Mesothelial cell of epicardium (in vitro differentiated cells): ENCODE measurements around the gene CAV1. TPM values are rescaled to one million over a fixed set of nuclear protein-coding genes. Genes with fewer than 3 reads are reported as not detected.
A peak's percentile ranks its signal among the peaks of the same experiment; 100 is the strongest.

Source experiments
- DNase-seq, 2 experiments: peaks; one replicate each; pipeline ENCODE4 v3.0.0; 2021; ENCODE audit warnings: low spot score in 2 of 2; ENCODE audit not compliant: unreplicated experiment in 2 of 2
- H3K27ac Mint-ChIP-seq: 2 replicates; pipeline ENCODE4 v1.8.0; 2021; ENCODE audit warnings: mixed read lengths
- H3K27me3 Mint-ChIP-seq: 2 replicates; pipeline ENCODE4 v1.8.0; 2021; ENCODE audit warnings: low read depth, mixed read lengths
- H3K36me3 Mint-ChIP-seq: 2 replicates; pipeline ENCODE4 v1.8.0; 2021; ENCODE audit warnings: mixed read lengths
- H3K4me1 Mint-ChIP-seq: 2 replicates; pipeline ENCODE4 v1.8.0; 2021; ENCODE audit warnings: mixed read lengths
- H3K4me3 Mint-ChIP-seq: 2 replicates; pipeline ENCODE4 v1.8.0; 2021; ENCODE audit warnings: mild to moderate bottlenecking, moderate library complexity, mixed read lengths
- H3K9me3 Mint-ChIP-seq: 2 replicates; pipeline ENCODE4 v1.8.0; 2021; ENCODE audit warnings: mixed read lengths
- CTCF ChIP-seq: fragments of 200-600 bp; sonication (generic); IDR thresholded peaks from one replicate; pipeline ENCODE4 v1.5.0; 2021; ENCODE audit warnings: antibody characterized with exemption; ENCODE audit not compliant: unreplicated experiment
- total RNA-seq: library from RNA; stranded (reverse); gene quantifications from 3 replicates; pipeline ENCODE4 v1.2.1, GENCODE V29; 2021

Gene CAV1
- total RNA-seq, 1 donor from 2014 or later, result 2.7 TPM

- no peaks in the 10 kb centered on the region for H3K27me3 Mint-ChIP-seq
- H3K4me3 Mint-ChIP-seq, result peak overlapping the region; percentile 83
- TF ChIP-seq CTCF, result no peak
- peaks cover 19% of the 10 kb centered on the region for H3K4me1 Mint-ChIP-seq
- peaks cover under 1% of the 10 kb centered on the region for H3K36me3 Mint-ChIP-seq
- peak overlapping the region; percentile 52 for H3K27ac Mint-ChIP-seq
- DNase-seq, result no peak
- H3K9me3 Mint-ChIP-seq, result peaks cover 8% of the 10 kb centered on the region
These were observed 24.6 kb upstream of the CAV1 start for GRCh38 chr7:116500078-116500853.

GRCh38 chr7:116501425-116502167, 23.2 kb upstream of the CAV1 start:
- Mint-ChIP-seq H3K9me3 (peaks cover 6% of the 10 kb centered on the region), H3K27ac (no peak overlapping the region), H3K27me3 (no peaks in the 10 kb centered on the region), H3K36me3 (peaks cover 6% of the 10 kb centered on the region), H3K4me3 (peak overlapping the region; percentile 2), H3K4me1 (peaks cover 19% of the 10 kb centered on the region)
- no peak for TF ChIP-seq CTCF
- DNase-seq, result no peak

DNA sequence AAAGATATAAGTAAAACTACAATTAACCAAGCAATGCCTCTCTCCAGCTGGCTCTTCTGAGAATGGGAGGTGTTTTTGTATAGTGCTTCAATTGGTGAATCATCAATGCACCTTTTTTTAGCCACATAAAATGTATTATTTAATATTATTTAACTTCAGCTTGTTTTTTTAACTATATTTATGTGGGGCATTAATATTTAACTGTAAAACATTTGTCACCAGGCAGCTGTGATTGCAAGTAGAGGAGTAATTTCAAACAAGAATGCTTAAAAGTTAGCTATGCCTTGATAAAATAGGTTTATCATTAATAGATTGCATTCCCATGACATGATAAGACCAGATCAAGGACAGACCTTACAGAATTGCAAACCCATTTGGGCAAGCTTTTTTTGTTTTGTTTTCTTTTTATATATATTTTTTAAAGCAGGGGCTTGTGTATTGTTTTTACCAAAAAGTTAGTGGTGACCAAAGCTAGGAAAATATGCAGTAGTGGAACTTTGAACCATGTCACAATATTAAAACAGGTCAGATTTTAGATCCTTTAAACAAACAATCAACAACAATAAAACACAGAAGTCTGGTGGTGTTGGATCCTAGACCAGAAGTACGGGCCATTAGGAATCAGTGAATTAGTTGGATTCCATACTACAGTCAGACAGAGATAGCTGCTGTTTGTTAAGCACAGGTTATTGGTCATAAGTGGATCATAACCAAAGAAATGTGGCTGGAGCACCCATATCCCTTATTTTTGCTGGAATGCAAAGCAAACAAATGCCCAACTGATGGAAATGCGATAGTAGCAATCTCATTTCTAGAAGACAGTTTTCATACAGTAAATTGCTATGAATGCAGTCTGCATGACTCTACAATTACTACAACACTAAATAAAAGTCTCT, 22.4 kb upstream of the CAV1 start:
- Mint-ChIP-seq H3K27ac (no peak overlapping the region), H3K4me1 (peaks cover 19% of the 10 kb centered on the region), H3K9me3 (no peaks in the 10 kb centered on the region), H3K27me3 (no peaks in the 10 kb centered on the region), H3K4me3 (no peak overlapping the region), H3K36me3 (peaks cover 6% of the 10 kb centered on the region)
- TF ChIP-seq CTCF, result no peak
- no peak for DNase-seq

DNA sequence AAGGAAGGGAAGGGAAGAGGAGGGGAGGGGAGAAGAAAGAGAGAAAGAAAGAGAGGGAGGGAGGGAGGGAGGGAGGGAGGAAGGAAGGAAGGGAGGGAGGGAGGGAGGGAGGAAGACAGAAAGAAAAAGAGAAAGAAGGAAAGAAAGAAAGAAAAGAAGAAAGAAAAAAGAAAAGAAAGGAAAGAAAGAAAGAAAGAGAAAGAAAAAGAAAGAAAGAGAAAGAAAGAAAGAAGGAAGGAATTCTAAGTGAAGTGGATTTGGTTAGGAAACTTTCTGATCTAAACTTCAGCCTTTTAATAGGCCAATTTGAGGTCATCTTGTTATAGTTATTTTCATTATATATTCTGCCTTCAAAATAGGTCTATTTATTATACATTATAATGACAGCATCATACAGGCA, 21.0 kb upstream of the CAV1 start:
- no peak overlapping the region for H3K27ac Mint-ChIP-seq
- no peak overlapping the region for H3K4me3 Mint-ChIP-seq
- H3K36me3 Mint-ChIP-seq, result peaks cover 6% of the 10 kb centered on the region
- no peak for DNase-seq
- TF ChIP-seq CTCF, result no peak
- H3K4me1 Mint-ChIP-seq, result peaks cover 19% of the 10 kb centered on the region
- H3K27me3 Mint-ChIP-seq, result no peaks in the 10 kb centered on the region
- H3K9me3 Mint-ChIP-seq, result no peaks in the 10 kb centered on the region

- no peak overlapping the region for H3K27ac Mint-ChIP-seq
- no peaks in the 10 kb centered on the region for H3K9me3 Mint-ChIP-seq
- no peak for TF ChIP-seq CTCF
- H3K4me1 Mint-ChIP-seq, result peaks cover 16% of the 10 kb centered on the region
- peaks cover 6% of the 10 kb centered on the region for H3K36me3 Mint-ChIP-seq
- no peaks in the 10 kb centered on the region for H3K27me3 Mint-ChIP-seq
- H3K4me3 Mint-ChIP-seq, result no peak overlapping the region
- no peak for DNase-seq
These were observed 19.6 kb upstream of the CAV1 start for GRCh38 chr7:116505278-116505677.
